Activated T-cell treated with anti-CD3 and anti-CD28 coated beads, Interleukin-2, amount 50 U/mL, for 72 hours (primary cell): ENCODE data around the gene DOK7. TPM values are rescaled to one million over a fixed set of nuclear protein-coding genes. Genes with fewer than 3 reads are reported as not detected.
A peak's percentile ranks its signal among the peaks of the same experiment; 100 is the strongest.
"Not testable (repeated sequence)": the region's sequence is repeated elsewhere in the genome, so short reads cannot be mapped to it uniquely, and the experiment has no call there.

Experiments used
- ATAC-seq, 2 donors: fragments of 150-1000 bp; cut with Tn5 transposase; replicated peaks in 1 of 2; 2 replicates each; pipeline ENCODE4 v1.10.0; 2021; ENCODE audit warnings: moderate library complexity in 2 of 2, mild to moderate bottlenecking in 1 of 2
- DNase-seq, 2 donors: peaks; one replicate each; pipeline ENCODE4 v3.0.0; 2021 to 2022; ENCODE audit warnings: mixed read lengths in 1 of 2
- H3K27ac Mint-ChIP-seq: one replicate; pipeline ENCODE4 v1.8.0; 2022; ENCODE audit warnings: mild to moderate bottlenecking, moderate library complexity, mixed read lengths
- H3K27me3 Mint-ChIP-seq: one replicate; pipeline ENCODE4 v1.8.0; 2022; ENCODE audit warnings: low read depth, mixed read lengths
- H3K36me3 Mint-ChIP-seq, 2 donors: one replicate each; pipeline ENCODE4 v1.8.0; 2022; ENCODE audit warnings: mixed read lengths in 2 of 2, mild to moderate bottlenecking in 1 of 2; ENCODE audit not compliant: insufficient read depth in 2 of 2
- H3K4me1 Mint-ChIP-seq: one replicate; pipeline ENCODE4 v1.8.0; 2022; ENCODE audit warnings: low read depth, mixed read lengths
- H3K4me3 Mint-ChIP-seq, 2 donors: one replicate each; pipeline ENCODE4 v1.8.0; 2022; ENCODE audit warnings: mild to moderate bottlenecking in 2 of 2, mixed read lengths in 2 of 2, moderate library complexity in 2 of 2
- H3K9me3 Mint-ChIP-seq, 2 donors: one replicate each; pipeline ENCODE4 v1.8.0; 2022; ENCODE audit warnings: mixed read lengths in 2 of 2
- total RNA-seq, 2 donors: library from RNA; stranded (reverse); gene quantifications; one replicate each; pipeline ENCODE4 v1.2.3, GENCODE V29; 2022

Gene DOK7
- total RNA-seq, 2 donors from 2014 or later, result not detected

DNA sequence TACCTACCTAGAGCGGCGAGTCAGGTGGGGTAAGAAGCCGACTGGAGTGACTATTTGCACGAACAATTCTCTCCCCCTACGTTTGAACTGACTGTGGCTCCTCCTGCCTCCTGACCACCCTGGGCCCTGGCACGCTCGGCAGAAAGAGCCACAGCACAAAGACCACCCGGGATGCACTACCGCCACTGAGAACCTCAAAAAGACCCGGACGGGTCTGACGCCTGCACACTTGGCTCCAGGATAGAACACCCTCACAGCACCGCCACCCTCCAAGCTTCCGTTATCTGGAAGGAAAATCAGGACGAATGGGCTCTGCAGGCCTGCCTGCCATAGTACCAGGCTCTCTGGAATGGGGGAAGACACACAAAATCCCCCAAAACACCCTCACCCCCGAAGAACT lies 66.9 kb downstream of the DOK7 start:
- DNase-seq, result no peak
- Mint-ChIP-seq H3K9me3 (no peaks in the 10 kb centered on the region), H3K36me3 (peaks cover 0 to 3% of the 10 kb centered on the region in 2 donors), H3K27me3 (peaks cover 9% of the 10 kb centered on the region), H3K27ac (peak overlapping the region; percentile 14), H3K4me3 (peak overlapping the region; percentile 91 to 100), H3K4me1 (peaks cover 23% of the 10 kb centered on the region)
- no peak for ATAC-seq

GRCh38 chr4:3530663-3531254 lies 67.7 kb downstream of the DOK7 start:
- ATAC-seq, result no peak
- H3K36me3 Mint-ChIP-seq, result peaks cover 2 to 8% of the 10 kb centered on the region in 2 donors
- H3K27ac Mint-ChIP-seq, result peak overlapping the region; percentile 17
- peaks cover 23% of the 10 kb centered on the region for H3K4me1 Mint-ChIP-seq
- peak overlapping the region; percentile 91 to 100 for H3K4me3 Mint-ChIP-seq
- peaks cover 15% of the 10 kb centered on the region for H3K27me3 Mint-ChIP-seq
- no peak for DNase-seq
- peaks cover 0 to 3% of the 10 kb centered on the region in 2 donors for H3K9me3 Mint-ChIP-seq

- Mint-ChIP-seq H3K9me3 (peaks cover 0 to 3% of the 10 kb centered on the region in 2 donors), H3K4me1 (peaks cover 23% of the 10 kb centered on the region), H3K36me3 (peaks cover 2 to 8% of the 10 kb centered on the region in 2 donors), H3K4me3 (peak overlapping the region; percentile 91 to 100), H3K27ac (peak overlapping the region; percentile 93), H3K27me3 (peaks cover 15% of the 10 kb centered on the region)
- ATAC-seq (no peak), DNase-seq (no peak)
These were observed 68.3 kb downstream of the DOK7 start for GRCh38 chr4:3531318-3531878.

GRCh38 chr4:3531879-3532750 lies 69.0 kb downstream of the DOK7 start, which contains the start of gene LRPAP1:
Gene LRPAP1 (minus strand): TSS chr4:3532422. CDS start chr4:3532412, 10 bp downstream.
- H3K9me3 Mint-ChIP-seq, result peaks cover 0 to 3% of the 10 kb centered on the region in 2 donors
- H3K27me3 Mint-ChIP-seq, result peaks cover 15% of the 10 kb centered on the region
- peak within 1 kb of the TSS; percentile 91 to 100 for H3K4me3 Mint-ChIP-seq
- peak; percentile 87 to 88 for DNase-seq
- H3K4me1 Mint-ChIP-seq, result peaks cover 23% of the 10 kb centered on the region
- H3K36me3 Mint-ChIP-seq, result peaks cover 2 to 8% of the 10 kb centered on the region in 2 donors
- ATAC-seq, result peak; percentile 91 to 92
- peak within 1 kb of the TSS; percentile 97 for H3K27ac Mint-ChIP-seq

DNA sequence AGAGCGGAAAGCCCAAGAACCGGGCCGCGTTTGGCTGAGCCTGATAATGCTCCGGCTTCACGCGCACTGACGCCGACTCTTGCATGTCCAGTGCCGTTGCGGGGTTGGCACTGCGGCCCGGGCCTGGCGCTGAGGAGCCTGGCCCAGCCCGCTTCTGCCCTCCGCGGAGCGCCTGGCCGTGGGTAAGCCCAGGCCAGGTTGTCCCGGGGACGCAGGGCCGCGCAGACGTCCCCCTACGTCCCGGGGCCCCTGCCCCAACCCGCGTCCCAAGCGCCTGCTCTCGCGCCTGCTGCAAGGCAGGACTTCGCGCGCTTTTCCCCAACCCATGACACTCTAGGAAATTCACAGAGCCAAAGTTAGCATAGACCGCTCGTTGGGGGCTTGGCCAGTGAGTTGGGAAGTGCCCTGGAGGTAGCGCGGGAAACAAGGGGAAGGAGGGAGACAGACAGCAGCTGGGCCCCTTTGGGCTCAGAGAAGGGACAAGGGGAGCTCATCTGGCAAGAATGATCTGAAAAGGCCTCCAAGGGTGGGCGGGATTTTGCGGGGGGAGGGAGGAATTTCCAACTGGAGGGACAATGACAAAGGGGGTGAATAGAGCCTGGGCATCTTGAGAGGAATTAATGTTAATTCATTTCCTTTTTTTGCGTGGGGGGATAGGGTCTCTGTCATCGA lies 69.8 kb downstream of the DOK7 start:
- peaks cover 15% of the 10 kb centered on the region for H3K27me3 Mint-ChIP-seq
- peaks cover 2 to 8% of the 10 kb centered on the region in 2 donors for H3K36me3 Mint-ChIP-seq
- H3K27ac Mint-ChIP-seq, result no peak overlapping the region
- ATAC-seq (no peak), DNase-seq (no peak)
- peaks cover 0 to 3% of the 10 kb centered on the region in 2 donors for H3K9me3 Mint-ChIP-seq
- peak overlapping the region; percentile 91 to 100 for H3K4me3 Mint-ChIP-seq
- peaks cover 23% of the 10 kb centered on the region for H3K4me1 Mint-ChIP-seq

- H3K27ac Mint-ChIP-seq, result no peak overlapping the region
- peaks cover 2 to 8% of the 10 kb centered on the region in 2 donors for H3K36me3 Mint-ChIP-seq
- DNase-seq, result no peak
- peaks cover 23% of the 10 kb centered on the region for H3K4me1 Mint-ChIP-seq
- peaks cover 15% of the 10 kb centered on the region for H3K27me3 Mint-ChIP-seq
- H3K4me3 Mint-ChIP-seq, result peak overlapping the region; percentile 73 to 100
- peaks cover 0 to 3% of the 10 kb centered on the region in 2 donors for H3K9me3 Mint-ChIP-seq
- ATAC-seq, result no peak
These were observed 70.3 kb downstream of the DOK7 start for GRCh38 chr4:3533423-3533820.

DNA sequence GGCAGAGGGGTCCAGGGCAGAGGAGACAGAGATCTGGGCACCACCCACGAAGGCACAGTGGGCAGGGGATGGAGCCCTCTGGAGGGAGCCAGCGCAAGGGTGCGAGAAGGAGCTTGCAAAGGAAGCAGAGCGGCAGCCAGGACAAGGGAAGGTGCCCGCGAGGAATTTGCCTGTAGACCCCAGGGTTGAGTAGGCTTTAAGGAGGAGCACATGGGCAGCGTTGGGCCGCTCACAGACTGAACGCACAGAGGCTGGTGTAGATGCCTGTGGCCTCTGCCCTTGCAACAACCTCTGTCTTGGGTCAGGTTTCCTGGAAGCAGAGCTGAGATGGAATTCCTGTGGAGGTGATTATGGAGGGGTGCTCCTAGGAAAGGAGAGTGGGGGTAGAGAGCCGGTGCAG lies 72.7 kb downstream of the DOK7 start:
- not testable (repeated sequence) for ATAC-seq, H3K36me3 Mint-ChIP-seq, H3K27ac Mint-ChIP-seq, DNase-seq, H3K9me3 Mint-ChIP-seq, H3K4me3 Mint-ChIP-seq
- Mint-ChIP-seq H3K4me1 (peaks cover 11% of the 10 kb centered on the region), H3K27me3 (peaks cover 15% of the 10 kb centered on the region)

GRCh38 chr4:3538906-3539305 lies 75.8 kb downstream of the DOK7 start:
- not testable (repeated sequence) for DNase-seq, H3K4me1 Mint-ChIP-seq, H3K9me3 Mint-ChIP-seq, H3K4me3 Mint-ChIP-seq, H3K36me3 Mint-ChIP-seq, ATAC-seq, H3K27ac Mint-ChIP-seq
- peaks cover 11% of the 10 kb centered on the region for H3K27me3 Mint-ChIP-seq

GRCh38 chr4:3543415-3543814 lies 80.3 kb downstream of the DOK7 start:
- not testable (repeated sequence) for H3K27me3 Mint-ChIP-seq, H3K4me1 Mint-ChIP-seq, H3K27ac Mint-ChIP-seq, DNase-seq, ATAC-seq, H3K36me3 Mint-ChIP-seq, H3K4me3 Mint-ChIP-seq, H3K9me3 Mint-ChIP-seq

Other genes starting within 250 kb of the DOK7 start
- gene MSANTD1, start 214.1 kb upstream of the DOK7 start, total RNA-seq, result 1 to 10 TPM; 2.4 to 2.5 TPM
- 10 to 100 TPM; 16.9 to 18.5 TPM for gene RGS12, start 170.3 kb upstream of the DOK7 start, total RNA-seq
- gene HGFAC, start 21.3 kb upstream of the DOK7 start, total RNA-seq, result under 1 TPM; 0.51 to 0.62 TPM
- 10 to 100 TPM; 49.7 to 52.7 TPM for gene LRPAP1, start 69.1 kb downstream of the DOK7 start, total RNA-seq